GM19023 (cell line): ENCODE measurements around the gene CCN2.

ENCODE experiments used
- ATAC-seq: cut with Tn5 transposase; IDR thresholded peaks from one replicate; pipeline ENCODE4 v1.9.1; 2021; ENCODE audit warnings: mild to moderate bottlenecking, moderate library complexity; ENCODE audit not compliant: unreplicated experiment

CCN2 gene

GRCh38 chr6:131967948-131968347 is 16.8 kb upstream of the CCN2 start:
- no peak for ATAC-seq

GRCh38 chr6:131966443-131966842 is 15.3 kb upstream of the CCN2 start:
- ATAC-seq, result no peak

GRCh38 chr6:131963063-131963462 is 11.9 kb upstream of the CCN2 start:
- no peak for ATAC-seq

- no peak for ATAC-seq
These were observed 9.4 kb upstream of the CCN2 start for GRCh38 chr6:131960371-131961133.

GRCh38 chr6:131958542-131959470 is 7.6 kb upstream of the CCN2 start:
- no peak for ATAC-seq

GRCh38 chr6:131958095-131958494 is 6.9 kb upstream of the CCN2 start:
- no peak for ATAC-seq

- ATAC-seq, result no peak
These were observed 4.7 kb upstream of the CCN2 start for GRCh38 chr6:131955876-131956275.

GRCh38 chr6:131955192-131955591 is 4.0 kb upstream of the CCN2 start:
- ATAC-seq, result no peak

GRCh38 chr6:131954775-131955107 is 3.6 kb upstream of the CCN2 start:
- ATAC-seq, result no peak

GRCh38 chr6:131954059-131954774 is 3.0 kb upstream of the CCN2 start:
- no peak for ATAC-seq

- no peak for ATAC-seq
These were observed 1.8 kb upstream of the CCN2 start for GRCh38 chr6:131952886-131953509.

- ATAC-seq, result no peak
These were observed 531 bp upstream of the CCN2 start for GRCh38 chr6:131951576-131952230.

GRCh38 chr6:131949909-131950766 is 1.0 kb downstream of the CCN2 start:
- peak; percentile 35 for ATAC-seq

- ATAC-seq, result no peak
These were observed 1.6 kb downstream of the CCN2 start for GRCh38 chr6:131949620-131949908.

- ATAC-seq, result no peak
These were observed 2.2 kb downstream of the CCN2 start for GRCh38 chr6:131948692-131949619.

- no peak for ATAC-seq
These were observed 3.0 kb downstream of the CCN2 start for GRCh38 chr6:131947986-131948661.

GRCh38 chr6:131946992-131947955 is 3.9 kb downstream of the CCN2 start:
- no peak for ATAC-seq
